ENCODE measurements around the gene TNIP2.
"Not testable (repeated sequence)": the region's sequence is repeated elsewhere in the genome, so short reads cannot be mapped to it uniquely, and the experiment has no call there.

The TNIP2 gene

DNA sequence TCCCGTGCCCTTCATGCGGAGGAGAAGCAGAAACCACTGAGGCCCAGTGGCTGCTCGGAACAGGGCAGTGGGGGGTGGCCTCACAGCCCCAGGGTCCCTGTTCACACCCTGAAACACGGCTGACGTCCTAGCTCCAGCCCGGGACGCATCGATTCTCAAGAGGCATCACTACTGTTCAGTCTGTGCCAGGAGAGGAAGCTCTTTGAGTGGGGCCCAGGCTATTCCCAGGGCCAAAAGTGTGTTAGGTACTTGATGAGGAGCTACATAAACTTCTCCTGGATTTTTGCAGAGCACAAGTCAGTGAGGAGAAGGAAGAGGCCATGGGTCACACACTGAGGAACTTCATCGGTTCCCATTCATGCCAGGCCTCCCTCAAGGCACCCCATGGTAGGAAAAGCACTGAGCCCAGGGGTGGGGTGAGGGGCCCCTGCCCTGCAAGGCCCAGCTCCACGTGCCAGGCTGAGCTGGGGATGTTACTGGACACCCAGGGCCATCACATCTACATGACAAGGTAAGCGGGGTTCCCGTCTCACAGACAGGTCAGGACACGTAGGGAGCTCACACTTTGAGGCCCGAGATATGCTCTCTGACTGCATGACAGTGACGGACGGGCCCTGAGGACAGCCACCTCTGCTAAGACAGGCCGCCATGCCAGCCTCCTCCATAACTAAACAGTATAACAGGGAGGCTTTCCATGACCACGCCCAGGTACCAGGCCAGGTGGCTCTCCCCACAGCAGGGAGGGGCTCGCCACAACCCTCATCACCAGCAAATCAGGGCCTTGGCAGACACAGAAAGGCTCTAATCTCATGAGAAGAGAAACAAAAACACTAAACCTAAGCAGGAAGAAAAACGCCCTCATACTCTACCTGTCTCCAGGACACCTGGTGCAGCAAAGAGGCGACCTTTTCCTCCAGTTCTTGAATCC is 12.4 kb downstream of the TNIP2 start:
- DNase-seq, result no peak

DNA sequence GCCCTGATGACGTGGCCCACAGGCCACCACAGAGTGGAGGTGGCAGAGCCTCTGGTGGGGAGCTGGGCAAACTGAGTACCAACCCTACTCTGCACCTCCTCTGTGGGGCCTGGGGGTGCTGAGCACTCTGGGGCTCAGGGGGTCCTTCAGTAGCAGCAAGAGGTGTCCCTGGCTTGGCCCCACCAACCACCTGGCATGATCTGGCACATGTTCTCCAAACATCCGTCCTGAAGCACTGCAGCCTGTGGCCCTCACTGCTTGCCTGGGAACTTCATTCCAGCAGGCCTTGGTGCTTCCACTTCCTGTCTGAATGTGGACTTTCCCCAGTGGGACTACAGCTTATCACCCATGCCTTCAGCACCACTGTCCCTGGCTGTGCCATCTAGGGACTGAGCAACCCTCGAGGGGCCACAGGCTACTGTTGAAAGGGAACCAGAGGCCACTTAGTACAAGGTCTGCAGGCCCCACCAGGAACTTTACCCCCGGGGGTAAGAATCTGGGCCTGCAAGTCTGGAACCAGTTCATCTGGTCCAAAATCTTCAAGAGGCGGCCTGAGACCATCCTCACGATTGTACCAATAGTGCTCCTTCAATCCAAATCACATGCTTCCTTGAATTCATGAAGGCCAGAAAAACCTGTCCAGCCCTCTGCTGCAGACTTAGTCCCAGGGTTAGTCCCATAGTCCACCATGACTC is 13.2 kb downstream of the TNIP2 start:
- DNase-seq, result no peak

DNA sequence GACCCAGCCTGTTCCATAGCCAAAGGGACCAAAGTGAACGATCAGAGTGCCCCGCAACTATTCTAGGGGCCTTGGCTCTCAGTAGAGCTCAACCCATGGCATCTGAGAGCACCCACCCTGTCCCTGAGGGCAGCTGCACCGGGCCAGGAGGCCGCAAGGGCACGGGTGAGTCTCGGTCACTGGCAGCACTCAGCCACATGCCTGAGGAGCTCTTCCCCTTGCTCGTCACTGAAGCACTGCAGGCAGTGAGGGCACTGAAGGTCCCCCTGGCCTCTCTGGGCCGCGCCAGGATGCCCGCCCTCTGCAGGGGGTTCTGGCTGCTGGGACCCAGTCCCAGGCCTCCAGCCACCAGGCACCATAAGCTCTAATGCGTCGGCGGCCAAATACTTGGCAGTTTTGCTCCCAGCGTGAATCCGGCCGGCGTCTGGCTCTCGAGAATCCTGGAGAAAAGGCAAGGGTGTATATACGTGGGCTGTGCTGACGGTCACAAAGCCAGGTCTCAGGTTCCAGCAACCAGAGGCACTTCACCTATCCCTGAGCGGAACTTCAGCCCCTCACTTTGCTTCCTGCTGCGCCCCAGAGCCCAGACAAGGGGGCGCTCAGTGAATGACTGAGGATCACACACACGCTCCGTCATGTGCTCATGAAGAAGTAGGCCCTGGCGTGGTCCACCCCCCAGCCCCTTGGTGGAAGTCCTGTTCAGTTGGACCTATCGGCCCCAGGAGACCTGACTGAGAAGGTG is 13.9 kb downstream of the TNIP2 start:
- no peak for DNase-seq

DNA sequence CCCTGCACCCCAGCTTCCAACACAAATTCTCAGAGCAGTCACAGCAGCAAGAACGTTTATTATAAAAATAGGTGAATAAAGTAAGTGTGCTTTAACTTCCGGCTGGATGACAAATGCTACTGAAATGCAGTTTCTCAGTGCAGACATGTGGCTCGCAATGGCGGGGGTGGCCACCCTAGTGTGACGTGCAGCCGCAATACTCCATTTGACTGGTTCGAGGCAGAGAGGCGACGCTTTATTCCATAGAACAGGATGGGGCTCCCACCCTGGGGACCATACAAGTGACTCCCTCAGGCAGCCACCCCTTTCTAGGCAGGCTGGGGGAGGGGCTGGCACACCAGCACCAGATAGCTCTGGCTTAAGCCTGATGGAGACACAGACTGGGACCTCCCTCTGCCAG is 14.5 kb downstream of the TNIP2 start:
- no peak for DNase-seq

DNA sequence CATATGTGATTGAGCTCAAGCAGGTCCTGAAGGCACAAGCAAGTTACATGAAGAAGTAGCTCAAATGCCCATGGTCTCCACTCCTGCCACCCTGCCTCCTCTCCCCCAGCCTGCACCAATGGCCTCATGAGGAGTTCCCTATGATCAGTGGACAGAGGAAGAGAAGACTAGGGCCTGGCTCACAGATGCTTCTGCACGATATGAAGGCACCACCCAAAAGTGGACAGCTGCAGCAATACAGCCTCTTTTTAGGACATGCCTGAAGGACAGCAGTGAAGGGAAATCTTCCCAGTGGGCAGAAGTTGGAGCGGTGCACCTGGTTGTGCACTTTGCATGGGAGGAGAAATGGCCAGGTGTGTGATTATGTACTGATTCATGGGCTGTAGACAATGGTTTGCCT is 17.8 kb downstream of the TNIP2 start:
- DNase-seq, result not testable (repeated sequence)

DNA sequence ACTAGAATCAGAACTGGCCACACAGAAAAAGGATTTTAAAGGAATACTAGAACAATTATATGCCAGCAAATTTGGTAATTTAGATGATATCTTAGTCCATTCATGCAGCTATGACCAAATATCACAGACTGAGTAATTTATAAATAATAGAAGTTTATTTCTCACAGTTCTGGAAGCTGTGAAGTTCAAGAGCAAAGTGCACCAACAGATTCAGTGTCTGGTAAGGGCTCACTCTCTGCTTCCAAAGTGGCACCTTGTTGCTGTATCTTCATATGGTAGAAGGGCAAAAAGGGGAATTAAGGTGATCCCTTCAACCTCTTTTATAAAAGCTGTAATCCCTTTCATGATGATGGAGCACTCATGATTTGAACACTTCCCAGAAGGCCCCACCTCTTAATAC is 20.3 kb downstream of the TNIP2 start:
- no peak for DNase-seq

DNA sequence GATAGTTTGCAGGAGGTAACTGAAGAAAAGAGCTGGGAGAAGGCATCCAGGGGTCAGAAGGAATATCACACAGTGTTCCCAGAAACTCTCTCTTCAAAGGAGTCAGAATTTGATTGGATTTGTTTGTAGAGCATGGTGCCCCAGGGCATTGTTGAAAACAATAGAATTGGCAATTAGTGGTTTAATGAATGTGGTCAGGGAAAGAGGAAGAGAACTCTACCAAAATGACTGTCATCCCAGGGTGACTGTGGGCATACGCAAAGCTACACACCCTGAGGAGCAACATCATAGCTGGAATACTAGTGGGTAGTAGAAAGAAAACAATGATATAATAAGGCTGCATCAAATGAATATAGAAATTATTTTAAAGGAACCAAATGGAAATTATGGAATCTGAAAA is 21.5 kb downstream of the TNIP2 start:
- DNase-seq, result no peak

DNA sequence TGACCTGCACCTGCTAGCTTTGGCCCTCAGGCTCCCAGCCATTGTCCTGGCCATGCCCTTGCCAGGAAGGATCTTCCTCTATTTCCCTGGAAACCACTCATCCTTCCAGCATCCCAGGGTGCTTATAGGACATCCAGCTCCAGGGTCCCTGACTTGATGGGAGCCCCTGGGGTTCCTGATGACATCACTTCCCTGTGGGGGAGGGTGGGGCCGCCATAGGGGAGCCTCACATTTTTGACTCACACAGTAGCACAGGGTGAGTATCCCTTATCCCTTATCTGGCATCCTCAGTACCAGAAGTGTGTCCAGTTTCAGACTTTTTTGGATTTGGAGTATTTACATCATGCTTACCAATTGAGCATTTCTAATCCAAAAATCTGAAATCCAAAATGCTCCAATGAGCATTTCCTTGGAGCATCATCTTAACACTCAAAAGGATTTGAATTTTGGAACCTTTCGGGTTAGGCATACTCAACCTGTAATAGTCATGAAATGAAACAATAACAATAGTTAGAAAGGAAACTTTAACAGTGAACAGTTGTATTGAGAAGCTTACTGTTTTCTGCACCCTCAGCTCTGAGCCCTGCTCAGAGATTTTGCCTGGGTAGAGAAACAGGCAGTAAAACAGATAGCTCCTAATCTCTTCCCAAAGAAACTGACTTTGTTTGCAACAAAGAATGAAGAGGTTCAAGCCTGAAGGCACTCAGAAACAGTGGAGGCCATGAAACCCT is 22.1 kb downstream of the TNIP2 start:
- DNase-seq, result no peak

DNA sequence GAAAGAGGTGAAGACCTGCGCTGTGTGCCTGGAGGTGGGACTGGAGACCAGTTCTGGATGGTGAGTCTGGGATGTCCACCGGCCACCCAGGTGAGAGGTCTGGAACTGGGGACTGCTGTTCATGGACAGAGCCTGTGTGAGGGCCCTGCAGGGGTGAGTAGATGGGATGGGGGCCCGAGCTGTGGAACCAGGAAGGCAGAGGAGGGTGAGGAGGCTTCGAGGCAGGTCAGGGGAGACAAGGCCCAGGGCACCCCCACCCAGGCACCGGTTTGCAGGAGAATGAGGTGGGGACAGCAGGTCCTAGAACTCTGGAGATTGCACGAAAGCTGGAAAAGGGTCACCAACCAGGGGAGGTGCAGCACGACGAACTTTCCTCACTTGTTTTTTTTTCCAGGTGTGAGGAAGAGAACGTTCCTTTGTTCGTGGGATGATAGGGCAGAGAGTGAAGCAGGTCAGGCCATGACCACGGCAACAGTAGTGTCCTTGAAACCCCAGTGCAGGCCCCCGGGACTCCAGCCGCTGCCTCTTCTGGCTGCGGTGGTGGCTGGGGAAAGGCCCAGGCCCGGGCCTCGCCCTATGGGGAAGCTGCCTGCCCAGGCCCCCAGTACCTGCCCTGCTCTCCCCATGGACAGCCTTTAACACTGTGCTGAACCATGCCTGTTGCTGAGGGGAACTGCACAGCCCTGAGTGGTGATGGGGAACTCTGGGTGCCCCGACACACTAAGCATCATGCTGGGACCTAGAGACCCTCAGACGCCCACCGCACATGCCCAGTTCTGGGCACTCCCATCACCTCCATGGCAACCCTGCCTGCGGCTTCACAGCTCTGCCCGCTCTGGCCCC is 22.9 kb downstream of the TNIP2 start:
- no peak for DNase-seq

DNA sequence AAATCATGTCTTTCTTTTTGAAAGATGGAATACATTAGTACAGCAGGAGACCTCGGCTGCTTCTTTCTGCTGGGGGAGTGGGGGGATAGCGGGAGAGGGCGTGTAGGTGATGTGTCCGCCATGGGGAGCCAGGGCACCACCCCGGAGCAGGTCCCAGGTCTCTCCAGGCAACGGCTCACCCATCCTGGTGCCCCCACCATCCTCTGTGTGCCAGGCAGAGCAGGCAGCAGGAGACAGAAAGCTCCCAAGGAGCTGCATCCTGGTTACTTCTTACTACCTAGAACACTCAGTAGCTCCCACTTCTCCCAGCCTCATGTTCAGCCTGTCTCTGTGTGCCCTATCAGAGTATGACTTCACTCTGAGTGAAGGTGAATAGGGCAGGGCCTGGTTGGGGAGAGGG is 23.6 kb downstream of the TNIP2 start:
- no peak for DNase-seq

DNA sequence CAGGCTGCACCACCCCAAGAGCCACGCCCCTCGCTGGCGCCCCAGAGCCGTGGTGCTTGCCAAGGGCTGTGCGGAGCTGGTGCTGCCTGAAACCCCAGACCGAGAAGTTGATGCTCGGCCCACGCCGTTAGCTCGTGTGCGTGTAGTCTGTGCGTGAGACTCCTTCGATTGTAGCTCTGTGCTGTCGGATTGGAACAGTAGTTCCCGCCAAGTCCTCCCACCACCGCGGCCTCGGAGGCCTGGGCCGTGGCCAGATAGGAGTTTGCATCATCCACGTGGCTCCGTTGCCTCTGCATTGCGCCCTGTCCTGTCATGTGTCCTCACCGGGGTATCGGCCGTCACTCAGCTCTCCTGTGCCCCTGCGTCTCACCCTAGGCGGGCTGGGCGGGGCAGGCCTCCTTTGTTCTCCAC is 24.2 kb downstream of the TNIP2 start:
- no peak for DNase-seq

DNA sequence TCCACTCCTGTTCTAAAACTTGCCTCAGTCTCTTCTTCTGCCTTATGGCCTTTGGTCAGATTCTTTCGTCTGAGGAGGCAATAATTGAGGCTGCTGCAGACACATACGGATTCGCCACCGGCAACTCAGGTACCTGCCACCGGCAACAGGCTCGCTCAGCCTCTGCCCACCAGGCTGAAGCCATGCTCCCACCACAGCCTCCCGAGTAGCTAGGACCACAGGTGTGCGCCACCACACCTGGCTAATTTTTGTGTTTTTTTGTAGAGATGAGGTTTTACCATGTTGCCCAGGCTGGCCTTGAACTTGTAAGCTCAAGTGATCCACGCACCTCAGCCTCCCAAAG is 26.6 kb downstream of the TNIP2 start:
- no peak for DNase-seq

DNA sequence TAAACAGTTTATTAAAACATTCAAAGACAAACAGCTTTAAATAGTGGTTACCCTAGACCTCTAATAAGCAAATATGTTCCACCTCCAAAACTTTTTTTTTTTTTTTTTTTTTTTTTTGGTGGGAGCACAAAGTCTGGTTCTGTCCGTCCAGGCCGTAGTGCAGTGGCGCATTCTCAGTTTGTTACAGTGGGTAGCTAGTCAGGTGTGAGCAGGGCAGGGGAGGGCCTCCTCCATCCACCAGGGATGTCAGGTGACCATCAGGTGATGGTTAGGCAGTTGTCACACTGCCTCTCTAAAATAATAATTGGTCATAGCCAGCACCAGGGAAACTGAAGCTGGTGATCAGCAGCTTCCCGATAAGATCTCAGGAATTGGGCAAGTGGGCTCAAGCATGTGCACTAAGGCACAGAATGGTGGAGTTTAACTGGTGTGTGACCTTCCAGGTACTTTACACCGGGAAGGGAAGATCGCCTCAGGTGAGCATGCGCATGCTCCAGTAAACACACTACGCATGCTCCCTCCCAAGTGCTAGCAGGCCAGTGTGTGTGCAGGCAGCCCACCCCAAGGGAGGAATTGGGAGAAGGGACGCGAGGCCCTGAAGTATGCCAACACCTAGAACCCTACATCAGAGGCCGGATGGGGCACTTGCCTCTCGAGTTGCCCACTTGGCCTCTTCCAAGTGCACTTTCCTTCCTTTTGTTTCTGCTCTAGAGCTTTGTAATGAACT is 27.2 kb downstream of the TNIP2 start:
- no peak for DNase-seq

DNA sequence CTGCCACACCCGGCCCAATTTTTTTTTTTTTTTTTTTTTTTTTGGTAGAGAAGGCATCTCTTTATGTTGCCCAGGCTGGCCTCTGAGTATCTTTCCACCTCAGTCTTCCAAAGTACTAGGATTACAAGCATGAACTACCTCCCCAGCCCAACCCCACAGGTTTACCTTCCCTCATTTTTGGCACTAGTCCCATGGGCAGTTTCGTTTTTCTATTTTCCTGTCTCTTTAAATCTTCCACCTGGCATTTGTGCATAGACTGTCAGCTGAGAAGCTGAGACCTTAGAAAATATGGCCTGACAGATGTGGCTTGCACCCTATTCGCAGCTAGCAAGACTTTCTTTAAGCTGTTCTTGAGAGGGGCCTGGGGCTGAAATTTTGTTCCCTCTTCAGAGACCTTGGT is 27.9 kb downstream of the TNIP2 start:
- no peak for DNase-seq

DNA sequence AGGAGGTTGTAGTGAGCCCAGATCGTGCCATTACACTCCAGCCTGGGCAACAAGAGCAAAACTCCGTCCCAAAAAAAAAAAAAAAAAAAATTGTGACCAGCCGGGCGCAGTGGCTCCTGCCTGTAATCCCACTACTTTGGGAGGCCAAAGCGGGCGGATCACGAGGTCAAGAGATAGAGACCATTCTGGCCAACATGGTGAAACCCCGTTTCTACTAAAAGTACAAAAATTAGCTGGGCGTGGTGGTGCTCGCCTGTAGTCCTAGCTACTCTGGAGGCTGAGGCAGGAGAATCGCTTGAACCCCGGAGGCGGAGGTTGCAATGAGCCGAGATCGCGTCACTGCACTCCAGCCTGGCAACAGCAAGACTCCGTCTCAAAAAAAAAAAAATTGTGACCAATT is 29.3 kb downstream of the TNIP2 start:
- DNase-seq, result not testable (repeated sequence)

DNA sequence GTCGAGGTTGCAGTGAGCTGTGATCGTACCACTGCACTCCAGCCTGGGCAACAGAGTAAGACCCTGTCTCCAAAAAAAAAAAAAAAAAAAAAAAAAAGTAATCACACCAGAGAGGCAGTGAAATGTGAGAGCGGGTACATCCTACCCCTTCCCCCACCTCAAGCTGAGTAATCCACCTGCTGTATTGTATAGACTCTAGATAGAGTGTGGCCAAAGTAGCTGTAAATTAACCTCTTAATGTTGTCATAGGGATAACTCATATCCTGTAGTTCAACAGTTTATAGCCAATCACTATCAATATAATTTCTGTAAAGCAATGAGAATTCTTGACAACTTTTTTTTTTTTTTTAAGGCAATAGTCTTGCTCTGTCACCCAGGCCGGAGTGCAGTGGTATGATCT is 30.8 kb downstream of the TNIP2 start:
- no peak for DNase-seq

DNA sequence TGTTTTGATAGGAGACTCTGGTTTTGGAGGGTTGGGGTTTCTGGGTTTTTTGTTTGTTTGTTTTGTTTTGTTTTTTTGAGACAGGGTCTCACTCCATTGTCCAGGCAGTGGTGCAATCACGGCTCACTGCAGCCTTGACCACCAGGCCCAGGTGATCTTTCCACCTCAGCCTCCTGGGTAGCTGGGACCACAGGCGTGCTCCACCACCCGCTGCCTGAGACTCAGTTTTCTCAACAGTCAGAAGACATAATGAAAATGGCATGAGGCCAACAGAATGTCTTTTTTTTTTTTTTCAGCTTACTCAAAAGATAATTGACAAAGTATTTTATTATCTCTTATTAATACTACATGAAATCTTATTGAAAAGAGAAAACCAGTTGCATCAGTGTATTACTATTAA is 32.4 kb downstream of the TNIP2 start:
- DNase-seq, result no peak

DNA sequence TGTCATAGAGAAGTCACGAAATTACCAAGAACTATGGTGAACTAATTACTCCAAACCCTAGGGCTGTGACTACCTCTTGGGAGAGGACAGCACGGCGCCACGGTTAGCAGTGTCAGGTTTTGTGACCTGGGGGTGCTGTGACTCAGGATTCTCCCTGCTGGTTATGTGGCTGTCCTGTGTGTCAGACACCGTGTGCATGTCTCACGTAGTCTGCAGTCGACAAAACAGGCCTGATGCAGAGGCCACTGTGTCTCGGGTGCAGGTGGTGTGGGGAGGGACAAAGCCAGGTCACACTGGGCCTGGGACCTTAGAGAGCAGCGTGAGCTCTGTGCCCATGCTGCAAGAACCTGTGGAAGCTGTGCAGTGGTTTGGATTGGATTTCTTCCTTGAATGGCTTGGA is 34.1 kb downstream of the TNIP2 start:
- DNase-seq, result no peak

DNA sequence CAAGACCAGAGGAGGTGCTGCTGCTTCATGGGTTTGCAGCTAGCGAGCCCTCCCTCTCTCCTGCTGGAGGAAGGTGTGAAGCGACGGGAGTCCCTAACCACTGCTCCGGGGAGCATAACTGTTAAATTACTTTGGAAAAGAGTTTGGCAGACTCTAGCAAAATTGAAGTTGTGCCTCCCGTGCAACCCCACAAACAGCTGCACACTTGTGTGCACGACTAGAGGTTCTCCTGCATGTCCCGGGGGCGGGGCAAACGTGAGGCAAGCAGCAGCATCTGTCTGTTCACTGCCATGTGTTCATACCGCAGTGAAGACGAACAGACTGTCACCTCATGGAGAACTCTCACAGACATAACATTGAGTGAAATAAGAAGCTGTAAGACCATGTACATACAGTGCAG is 34.5 kb downstream of the TNIP2 start:
- no peak for DNase-seq

DNA sequence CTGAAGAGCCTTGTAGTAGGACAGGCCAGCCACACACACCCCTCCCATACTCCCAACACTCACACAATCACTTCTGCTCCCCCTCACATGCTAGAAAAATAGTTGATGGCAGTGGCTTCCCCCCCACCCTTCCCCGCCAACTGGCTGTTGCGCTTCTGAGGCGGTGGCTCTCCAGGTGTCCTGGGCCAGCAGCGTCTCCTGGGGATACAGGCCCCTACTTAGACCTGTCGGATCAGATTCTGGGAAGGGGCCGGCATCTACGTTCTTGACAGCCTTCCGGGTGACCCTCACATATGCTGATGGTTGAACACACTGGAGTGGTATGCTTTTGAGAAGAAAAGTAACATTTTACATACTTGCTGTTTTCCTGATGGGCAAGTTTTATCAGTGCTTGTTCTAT is 39.9 kb downstream of the TNIP2 start:
- no peak for DNase-seq

DNA sequence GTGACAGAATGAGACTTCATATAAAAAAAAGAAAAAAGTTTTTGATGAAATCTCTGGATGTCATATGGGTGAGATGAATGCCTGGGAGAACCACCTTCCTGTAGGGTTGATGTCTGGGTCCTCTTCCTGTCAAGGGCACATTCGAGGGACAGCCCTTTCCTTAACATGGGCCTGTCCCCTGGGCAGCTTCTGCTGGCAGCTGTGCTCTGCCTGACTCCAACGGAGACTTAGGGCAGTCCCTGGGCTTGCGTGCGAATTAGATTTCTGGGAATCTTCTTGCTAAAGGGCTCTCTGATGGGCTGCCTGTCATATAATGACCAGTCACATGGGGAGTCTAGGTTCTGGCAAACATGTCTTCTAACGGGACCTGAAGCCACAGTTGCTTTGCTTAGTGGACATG is 40.7 kb downstream of the TNIP2 start:
- no peak for DNase-seq

DNA sequence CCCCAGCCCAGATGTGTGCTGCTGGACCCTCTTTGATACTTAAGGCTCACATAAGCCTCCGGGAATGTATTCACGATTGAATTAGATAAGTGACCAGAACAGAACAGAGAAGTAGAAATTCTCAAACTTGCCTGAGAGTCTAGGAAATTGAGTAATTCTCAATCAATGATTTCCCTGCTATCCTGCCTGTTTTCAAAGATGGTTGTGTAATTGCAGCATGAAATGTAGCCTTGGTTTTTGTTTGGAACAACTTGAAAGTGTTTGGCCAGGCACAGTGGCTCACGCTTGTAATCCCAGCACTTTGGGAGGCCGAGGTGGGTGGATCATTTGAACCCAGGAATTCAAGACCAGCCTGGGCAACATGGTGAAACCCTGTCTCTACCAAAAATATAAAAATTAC is 41.2 kb downstream of the TNIP2 start:
- no peak for DNase-seq

Data from activated CD4-positive, alpha-beta T cell treated with anti-CD3 and anti-CD28 coated beads for 4 hours (primary cell).